NCI-H510A (cell line): ENCODE data around the gene FLVCR2.
A peak's percentile ranks its signal among the peaks of the same experiment; 100 is the strongest.

Experiments used
- DNase-seq: peaks from one replicate; lab custom pipeline; 2025; lab: John Stamatoyannopoulos, UW

Gene FLVCR2, protein sequence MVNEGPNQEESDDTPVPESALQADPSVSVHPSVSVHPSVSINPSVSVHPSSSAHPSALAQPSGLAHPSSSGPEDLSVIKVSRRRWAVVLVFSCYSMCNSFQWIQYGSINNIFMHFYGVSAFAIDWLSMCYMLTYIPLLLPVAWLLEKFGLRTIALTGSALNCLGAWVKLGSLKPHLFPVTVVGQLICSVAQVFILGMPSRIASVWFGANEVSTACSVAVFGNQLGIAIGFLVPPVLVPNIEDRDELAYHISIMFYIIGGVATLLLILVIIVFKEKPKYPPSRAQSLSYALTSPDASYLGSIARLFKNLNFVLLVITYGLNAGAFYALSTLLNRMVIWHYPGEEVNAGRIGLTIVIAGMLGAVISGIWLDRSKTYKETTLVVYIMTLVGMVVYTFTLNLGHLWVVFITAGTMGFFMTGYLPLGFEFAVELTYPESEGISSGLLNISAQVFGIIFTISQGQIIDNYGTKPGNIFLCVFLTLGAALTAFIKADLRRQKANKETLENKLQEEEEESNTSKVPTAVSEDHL

DNA sequence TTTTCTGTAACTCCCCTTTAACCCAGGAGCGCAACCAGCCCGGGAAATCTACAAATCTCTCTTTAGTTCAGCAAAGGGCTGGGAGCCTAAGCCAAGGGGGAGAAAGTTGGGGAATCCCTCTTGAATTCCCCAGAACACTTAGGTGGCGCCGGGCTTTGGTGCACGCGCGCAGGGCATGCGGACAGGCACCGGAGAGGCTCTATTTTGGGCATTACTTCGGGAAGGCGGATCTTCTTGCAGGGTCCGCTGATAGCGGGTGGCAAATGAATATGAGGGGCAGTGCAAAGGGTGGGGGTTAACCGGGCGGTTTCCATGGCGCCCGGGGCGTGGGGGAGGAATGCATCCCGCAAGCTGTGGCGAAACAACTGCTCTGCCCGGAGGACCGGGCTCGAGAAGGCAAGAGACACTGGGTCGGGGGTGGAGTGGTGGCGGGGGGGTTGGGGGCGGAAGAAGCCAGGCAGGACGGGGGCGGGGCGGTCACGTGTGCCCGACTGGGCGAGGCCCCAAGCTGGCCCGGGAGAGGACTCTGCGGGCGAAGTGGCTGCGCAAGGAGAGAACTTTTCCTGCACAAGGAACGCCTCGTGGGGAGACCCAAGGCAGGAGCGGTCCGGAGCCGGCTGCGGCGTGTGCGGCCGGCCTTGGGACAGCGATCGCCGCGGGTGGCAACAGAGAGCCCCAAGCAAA lies at the start of gene FLVCR2:
TSS of gene FLVCR2 (plus strand) at position 519 of the 684 bp plus-strand sequence. CDS start 353 bp downstream, outside the sequence.
- DNase-seq = peak; percentile 46

- DNase-seq = no peak
Observed at GRCh38 chr14:75531256-75531655, 47.2 kb upstream of the FLVCR2 start.

- no peak for DNase-seq
Observed at GRCh38 chr14:75531660-75532317, 46.6 kb upstream of the FLVCR2 start.

- DNase-seq = no peak
Observed at GRCh38 chr14:75533791-75534555, 44.4 kb upstream of the FLVCR2 start.

GRCh38 chr14:75535164-75535898 lies 43.1 kb upstream of the FLVCR2 start:
- no peak for DNase-seq

- no peak for DNase-seq
Observed at GRCh38 chr14:75537071-75537470, 41.3 kb upstream of the FLVCR2 start.

GRCh38 chr14:75539162-75539560 lies 39.3 kb upstream of the FLVCR2 start:
- no peak for DNase-seq

GRCh38 chr14:75539561-75540478 lies 38.6 kb upstream of the FLVCR2 start:
- DNase-seq = no peak

GRCh38 chr14:75540479-75540851 lies 38.0 kb upstream of the FLVCR2 start:
- DNase-seq = no peak

DNA sequence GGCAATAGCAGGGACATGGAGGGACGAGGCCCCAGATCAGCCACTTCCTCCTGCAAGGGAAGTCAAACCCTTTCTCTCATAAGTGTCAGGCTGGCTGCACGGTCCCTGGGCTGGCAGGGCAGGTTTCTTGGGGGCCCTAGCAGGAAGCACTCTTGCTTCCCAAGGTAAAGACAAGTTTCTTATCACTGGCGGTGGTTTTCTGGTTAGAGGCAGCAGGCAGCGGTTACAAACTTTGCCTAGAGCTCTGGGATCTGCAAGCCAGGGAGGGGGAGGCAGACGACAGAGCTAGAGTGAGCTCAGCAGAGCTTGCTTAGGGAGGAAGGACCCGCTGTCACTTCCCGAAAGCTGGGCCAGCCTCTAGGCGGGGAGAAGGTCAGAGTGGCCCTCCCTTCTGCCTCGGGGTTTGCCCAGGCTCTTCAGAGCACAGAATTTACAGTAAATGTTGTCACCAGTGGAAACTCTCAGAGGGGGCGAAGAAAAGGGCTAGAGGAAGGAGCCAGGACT lies 35.8 kb upstream of the FLVCR2 start:
- DNase-seq = no peak

DNA sequence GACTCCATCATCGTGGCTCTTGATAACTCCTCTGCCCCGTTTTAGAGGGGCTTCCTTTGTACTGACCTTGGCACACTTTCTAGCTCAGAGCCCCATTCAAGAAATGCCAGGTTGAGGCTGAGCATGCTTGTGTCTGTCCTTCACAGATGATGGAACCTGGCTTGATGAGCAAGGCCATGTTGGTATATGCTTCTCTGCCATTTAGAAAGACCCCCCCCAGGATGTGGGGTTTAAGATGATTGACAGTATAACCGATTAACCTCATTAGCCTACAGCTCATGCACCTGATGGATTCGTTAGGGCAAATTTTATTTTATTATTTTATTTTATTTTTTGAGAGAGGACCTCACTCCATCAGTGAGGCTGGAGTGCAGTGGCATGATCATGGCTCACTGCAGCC lies 35.2 kb upstream of the FLVCR2 start:
- DNase-seq = no peak

DNA sequence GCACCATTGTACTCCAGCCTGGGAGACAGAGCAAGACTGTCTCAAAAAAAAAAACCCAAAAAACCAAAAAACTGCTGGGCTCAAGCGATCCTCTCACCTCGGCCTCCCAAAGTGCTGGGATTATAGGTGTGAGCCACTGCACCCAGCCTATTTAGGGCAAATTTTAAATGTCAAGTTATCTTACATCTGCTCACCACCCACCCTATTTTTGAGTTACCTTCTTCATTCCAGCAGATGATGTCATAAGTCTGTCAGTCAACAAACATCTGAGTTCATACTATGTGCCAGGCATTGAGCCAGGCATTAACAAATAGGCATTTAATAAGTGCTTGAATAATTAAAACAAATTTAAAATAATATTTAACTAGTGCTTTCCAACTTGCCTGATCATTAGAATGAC lies 34.6 kb upstream of the FLVCR2 start:
- no peak for DNase-seq

- no peak for DNase-seq
Observed at GRCh38 chr14:75545907-75546306, 32.5 kb upstream of the FLVCR2 start.

GRCh38 chr14:75547552-75548250 lies 30.7 kb upstream of the FLVCR2 start:
- DNase-seq = no peak

DNA sequence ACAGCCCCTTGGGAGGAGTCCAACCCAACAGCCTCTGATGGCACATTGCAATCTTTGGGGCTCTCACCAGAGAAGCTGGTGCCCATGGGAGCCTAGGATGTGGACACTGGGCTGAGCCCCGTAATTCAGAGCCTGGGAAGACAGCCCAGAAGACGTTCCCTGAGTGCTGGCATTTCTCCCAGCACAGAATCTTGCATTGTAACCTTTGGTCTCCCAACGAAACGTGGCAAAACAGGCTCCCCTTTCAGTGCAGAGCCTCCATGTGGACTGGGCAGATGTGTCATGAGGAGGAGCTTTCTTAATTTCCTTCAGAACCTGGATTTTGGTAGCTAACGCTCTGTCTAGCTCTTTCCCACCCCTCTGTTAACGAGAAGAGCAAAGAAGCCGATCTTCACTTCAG lies 29.9 kb upstream of the FLVCR2 start:
- no peak for DNase-seq

GRCh38 chr14:75549169-75549568 lies 29.3 kb upstream of the FLVCR2 start:
- no peak for DNase-seq

DNA sequence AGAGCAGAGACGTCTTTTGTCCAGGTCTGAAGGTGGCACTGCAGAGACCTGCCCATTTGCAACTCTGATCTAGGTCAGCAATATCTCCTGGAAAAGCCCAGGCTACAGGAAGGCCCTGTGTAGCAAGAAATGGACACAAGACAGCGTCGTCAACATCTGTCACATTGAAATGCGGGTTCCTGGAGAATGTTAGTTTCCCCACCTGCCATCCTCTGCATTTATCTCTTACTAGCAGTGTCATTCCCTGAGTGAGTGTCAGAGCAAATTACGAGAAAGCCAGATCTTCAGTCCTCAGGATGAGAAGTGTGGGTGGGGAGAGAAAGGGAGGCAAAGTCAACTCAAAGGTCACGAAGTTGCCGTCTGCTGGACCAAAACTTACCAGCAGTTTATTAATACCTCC lies 27.4 kb upstream of the FLVCR2 start:
- no peak for DNase-seq

- no peak for DNase-seq
Observed at GRCh38 chr14:75553157-75553556, 25.3 kb upstream of the FLVCR2 start.

GRCh38 chr14:75553761-75554364 lies 24.6 kb upstream of the FLVCR2 start:
- no peak for DNase-seq
